Measurements from ENCODE around the gene DCANP1. TPM values are rescaled to one million over a fixed set of nuclear protein-coding genes. Genes with fewer than 3 reads are reported as not detected.

DCANP1 gene
- total and polyA plus RNA-seq, 2 of the 13 experiments (the other 11 are each of a cell fraction or from before 2014, with no cell fraction given): not detected

GRCh38 chr5:135482381-135482933, 35.3 kb upstream of the DCANP1 start (continued):
- TF ChIP-seq CERS6 (CRISPR knock-in tag; IDR thresholded peaks at IDR 0.05) (no peak), ZNF576 (CRISPR knock-in tag; IDR thresholded peaks at IDR 0.05) (no peak), FOXJ3 (CRISPR knock-in tag; IDR thresholded peaks at IDR 0.05; ENCODE audit: borderline replicate concordance) (peak; percentile 72; the same call in 1 of the 2 replicates), ATF4 (CRISPR knock-in tag; IDR thresholded peaks at IDR 0.05) (peak in 1 of 2 experiments; percentile 83; a peak in 2 of 4 replicates), BCL6 (CRISPR knock-in tag; IDR thresholded peaks at IDR 0.05) (peak; percentile 93), TFE3 (CRISPR knock-in tag; IDR thresholded peaks at IDR 0.05) (peak; percentile 55; the same call in 1 of the 2 replicates), IKZF5 (CRISPR knock-in tag; IDR thresholded peaks at IDR 0.05) (peak; percentile 57; the same call in 1 of the 2 replicates), KIAA2018 (CRISPR knock-in tag; IDR thresholded peaks at IDR 0.05; ENCODE audit: borderline replicate concordance) (no peak), DNMT3B (CRISPR knock-in tag; conservative IDR thresholded peaks at IDR 0.05) (0 out of 2 replicates have a peak, but pooled peaks have one; percentile 17), ZNF121 (CRISPR knock-in tag; IDR thresholded peaks at IDR 0.05) (no peak), IKZF4 (CRISPR knock-in tag; IDR thresholded peaks at IDR 0.05; ENCODE audit: borderline replicate concordance, low read depth, not compliant biosample characterization) (no peak), NR2F1 (CRISPR knock-in tag; IDR thresholded peaks at IDR 0.05) (no peak), GABPA (IDR thresholded peaks at IDR 0.05; ENCODE audit: low read depth, low read length) (no peak), GABPA (CRISPR knock-in tag; IDR thresholded peaks at IDR 0.05; ENCODE audit: low read depth) (0 out of 2 replicates have a peak, but pooled peaks have one; percentile 19), BRD4 (CRISPR knock-in tag; IDR thresholded peaks at IDR 0.05) (no peak), GATAD1 (CRISPR knock-in tag; IDR thresholded peaks at IDR 0.05) (peak; percentile 53)

Data from HepG2 (cell line).